Measurements from ENCODE around the gene TSC2.
"Not testable (repeated sequence)": the region's sequence is repeated elsewhere in the genome, so short reads cannot be mapped to it uniquely, and the experiment has no call there.

The TSC2 gene

DNA sequence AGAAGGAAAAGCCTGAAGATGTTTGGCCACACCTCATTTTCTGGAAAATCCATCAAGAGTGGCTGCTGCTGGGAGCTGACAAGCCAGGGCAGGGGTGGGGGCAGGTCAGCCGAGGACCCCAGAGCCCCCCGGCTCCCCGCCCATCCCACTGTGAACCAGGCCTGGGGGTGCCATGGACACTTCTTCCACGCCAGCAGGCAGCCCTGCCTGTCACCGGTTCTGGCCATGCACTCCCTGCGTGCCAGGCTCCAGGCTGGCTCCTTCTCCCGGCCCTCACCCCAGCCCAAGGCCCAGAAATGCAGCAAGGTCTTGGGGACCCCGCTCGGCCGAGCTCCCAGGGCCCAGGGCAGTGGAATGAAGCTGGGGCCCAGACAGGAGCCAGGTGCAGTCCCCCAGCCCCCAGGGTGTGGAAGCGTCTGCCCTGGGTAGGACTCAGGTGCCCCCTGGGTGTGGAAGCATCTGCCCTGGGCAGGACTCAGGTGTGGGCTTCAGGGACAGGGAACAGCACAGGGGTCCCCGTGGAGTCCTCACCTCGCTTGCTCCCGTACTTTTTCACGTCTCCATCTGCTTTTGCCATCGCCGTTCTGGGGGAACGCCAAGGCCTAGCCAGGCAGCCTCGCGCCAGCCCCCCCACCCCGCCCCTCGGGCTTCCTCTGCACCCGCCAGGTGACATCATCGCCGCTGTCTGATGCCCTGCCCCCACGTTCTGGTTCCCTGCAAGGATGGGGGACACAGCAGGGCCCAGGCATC is 75.3 kb downstream of the TSC2 start:
- not testable (repeated sequence) for DNase-seq (ENCODE audit: low spot score)

DNA sequence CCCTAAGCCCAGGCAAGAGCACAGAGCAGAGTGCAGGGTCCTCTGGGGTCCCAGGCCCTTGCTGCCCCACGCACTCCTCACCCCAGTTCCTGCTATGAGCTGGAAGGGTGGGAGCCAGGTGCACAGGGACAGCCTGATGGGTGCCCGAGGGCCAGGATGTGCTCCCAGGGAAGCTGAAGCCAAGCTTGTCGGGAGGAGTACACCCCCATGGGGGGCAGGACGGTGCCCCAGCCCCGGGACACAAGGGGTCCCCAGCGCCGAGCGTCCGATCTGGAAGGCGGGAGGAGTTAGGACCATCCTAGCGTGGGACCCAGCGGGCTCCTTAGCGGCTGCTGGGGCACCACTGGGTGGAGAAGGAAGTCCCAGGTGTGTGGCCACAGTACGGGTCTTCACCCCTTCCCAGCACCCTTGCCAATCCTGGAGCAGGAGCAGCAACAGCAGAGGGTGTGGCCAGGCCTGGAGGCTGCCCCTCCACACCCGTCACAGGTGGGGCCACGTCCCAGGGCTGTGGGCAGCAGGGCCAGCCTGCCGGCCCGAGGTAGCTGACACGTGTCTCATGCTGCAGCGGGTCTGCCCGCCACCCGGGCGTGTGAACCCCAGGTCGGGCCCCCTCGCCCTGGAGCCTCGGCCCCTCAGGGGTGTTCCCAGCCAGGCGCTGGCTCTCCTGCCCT is 76.1 kb downstream of the TSC2 start:
- not testable (repeated sequence) for DNase-seq (ENCODE audit: low spot score)

DNA sequence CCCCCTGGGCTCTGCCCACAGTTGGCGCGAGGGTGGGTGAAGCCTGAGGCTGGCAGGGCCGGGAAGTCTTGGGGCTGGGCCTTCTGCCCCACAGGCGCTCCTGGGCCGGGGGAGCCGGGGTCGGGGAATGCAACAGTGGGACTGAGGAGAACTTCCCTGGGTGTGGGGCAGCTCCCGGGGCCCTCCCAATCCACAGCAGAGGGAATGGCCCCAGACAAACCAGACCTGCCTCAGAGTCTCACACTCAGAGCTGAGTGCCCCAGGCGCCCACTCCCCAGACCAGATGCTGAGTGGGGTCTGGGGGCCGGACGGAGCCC is 76.5 kb downstream of the TSC2 start:
- DNase-seq (ENCODE audit: low spot score): not testable (repeated sequence)

DNA sequence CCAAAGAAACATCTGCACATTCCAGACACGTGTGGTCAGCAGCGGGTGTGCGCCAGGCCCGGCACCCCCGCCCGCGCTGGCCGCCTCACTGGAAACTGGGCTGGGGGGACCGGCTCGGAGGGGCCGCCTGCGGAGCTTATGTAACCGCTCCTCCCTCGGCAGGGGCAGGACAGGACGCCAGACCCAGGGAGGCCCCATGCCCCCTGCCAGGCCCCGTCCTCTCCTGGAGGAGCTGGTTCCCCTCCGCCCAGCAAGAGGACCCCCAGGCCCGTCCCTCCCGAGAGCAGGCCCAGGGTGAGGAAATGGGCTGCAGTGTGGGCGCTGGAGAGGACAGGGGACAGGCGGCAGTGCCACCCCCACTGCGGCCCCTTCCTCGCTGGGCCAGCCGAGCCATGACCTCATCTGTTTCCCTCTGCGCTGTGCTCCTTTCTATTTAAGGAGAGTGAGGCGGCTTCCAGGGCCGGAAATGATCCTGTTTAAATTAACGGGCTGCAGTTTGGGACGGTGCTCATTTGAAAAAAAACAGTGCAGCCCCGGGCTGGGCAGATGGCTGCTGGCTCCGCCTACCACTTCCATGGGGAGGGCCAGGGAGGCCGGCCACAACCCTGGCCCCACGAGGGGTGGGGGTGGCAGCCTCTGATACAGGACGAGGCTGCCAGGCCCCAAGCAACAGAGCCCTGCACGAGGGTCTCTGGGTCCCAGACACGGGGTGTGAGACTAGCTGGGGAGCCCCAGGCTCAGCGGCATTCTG is 77.1 kb downstream of the TSC2 start:
- DNase-seq (ENCODE audit: low spot score): peak; percentile 66

DNA sequence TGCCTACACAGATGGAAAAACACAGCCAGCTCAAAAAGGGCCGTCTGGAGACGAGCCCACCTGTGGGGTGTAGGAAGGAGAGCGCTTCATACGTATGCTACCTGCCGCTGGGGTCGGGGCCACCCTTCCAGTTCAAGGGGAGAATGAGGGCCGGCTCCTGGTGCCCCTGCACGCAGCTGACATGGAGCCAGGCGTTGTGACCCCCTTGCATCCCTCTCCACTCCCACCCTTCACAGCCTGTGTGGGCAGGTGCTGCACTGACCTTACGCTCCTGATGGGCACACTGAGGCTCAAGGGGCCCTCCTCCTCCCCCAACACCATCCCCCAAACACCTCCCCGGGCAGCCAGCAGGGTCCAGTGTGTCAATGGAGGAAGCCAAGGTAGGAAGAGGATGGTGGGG is 77.8 kb downstream of the TSC2 start:
- not testable (repeated sequence) for DNase-seq (ENCODE audit: low spot score)

DNA sequence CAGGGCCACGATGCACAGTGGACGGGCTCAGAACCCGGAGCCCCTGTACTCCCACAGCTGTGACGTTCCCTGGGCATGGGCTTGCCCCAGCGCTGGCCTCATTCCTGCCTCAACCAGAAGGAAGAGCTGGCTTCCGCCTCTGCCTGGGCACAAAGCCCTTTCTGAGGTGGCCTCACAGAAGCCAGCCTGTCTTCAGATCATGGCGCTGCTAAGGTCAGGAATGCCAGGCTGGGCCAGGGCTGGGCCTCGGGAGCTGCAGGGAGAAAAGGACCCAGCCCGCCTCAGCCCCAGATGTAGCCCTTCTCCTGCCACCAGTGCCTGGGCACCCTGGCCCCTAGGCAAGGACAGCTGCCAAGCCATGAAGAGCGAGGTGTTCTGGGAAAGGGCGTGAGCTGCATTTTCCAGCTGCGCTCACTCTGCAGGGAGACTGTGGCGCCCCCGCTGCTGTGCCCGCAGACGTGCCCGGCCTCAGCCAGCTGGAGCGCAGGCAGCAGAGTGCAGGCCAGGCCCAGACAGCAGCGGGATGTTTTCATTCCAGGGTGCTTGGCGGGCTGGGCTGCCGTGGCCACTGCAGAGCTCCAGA is 78.5 kb downstream of the TSC2 start:
- DNase-seq (ENCODE audit: low spot score): not testable (repeated sequence)

DNA sequence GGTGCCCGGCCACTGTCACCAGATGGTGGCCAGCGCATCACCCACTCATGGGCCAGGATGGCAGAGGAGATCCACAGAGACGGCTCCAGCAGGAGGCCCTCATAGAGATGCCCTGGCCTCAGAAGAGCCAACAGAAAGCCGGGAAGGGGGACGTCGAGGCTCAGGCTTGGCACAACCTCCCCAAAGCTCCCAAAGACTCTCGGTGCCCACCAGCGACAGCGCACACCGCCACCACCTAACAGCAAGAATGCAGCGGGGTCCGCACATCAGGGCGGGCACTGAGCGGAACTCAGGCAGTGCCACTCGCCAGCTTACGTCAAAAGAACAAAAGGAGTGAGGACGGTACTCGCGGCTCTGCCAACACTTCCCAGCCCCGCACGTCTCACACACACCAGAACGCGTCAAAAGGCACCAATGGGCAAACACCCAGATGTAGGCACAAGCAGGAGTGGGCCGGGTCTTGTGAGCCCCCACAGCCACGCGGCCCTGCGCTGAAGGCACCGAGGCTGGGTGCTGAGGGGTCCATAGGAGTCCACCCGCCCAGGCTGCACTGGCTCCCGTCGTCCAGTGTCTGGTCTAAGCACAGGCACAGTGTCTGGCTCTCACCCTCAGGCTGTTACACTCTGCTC is 79.3 kb downstream of the TSC2 start:
- DNase-seq (ENCODE audit: low spot score): not testable (repeated sequence)

DNA sequence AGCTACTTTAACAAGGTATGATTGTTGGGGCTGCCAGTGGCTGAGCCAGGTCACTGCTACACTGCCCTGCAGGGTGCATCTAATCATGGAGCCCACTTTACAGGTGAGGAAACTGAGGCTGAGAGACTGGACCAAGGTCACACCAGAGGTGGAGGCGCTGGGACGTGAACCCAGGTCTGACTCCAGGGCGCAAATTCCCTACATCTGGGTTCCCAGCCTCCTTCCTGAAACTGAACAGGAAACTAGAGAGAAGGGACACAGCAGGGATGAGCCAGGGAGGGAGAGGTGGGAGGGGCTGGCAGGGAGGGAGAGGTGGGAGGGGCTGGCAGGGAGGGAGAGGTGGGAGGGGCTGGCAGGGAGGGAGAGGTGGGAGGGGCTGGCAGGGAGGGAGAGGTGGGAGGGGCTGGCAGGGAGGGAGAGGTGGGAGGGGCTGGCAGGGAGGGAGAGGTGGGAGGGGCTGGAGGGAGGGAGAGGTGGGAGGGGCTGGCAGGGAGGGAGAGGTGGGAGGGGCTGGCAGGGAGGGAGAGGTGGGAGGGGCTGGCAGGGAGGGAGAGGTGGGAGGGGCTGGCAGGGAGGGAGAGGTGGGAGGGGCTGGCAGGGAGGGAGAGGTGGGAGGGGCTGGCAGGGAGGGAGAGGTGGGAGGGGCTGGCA is 80.0 kb downstream of the TSC2 start:
- DNase-seq (ENCODE audit: low spot score): not testable (repeated sequence)

DNA sequence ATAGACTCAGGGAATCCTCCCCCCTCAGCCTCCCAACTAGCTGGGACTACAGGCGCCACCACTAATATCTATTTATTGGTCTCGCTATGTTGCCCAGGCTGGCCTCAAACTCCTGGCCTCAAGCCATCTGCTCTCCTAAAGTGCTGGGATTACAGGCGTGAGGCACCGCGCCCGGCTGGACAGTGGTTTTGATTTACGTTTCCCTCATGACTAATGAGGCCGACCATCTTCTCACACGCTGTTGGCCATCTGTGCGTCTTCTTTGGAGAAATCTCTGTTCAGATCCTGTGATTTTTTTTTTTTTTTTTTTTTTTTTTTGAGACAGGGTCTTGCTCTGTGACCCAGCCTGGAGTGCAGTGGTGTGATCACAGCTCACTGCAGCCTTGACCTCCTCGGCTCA is 81.5 kb downstream of the TSC2 start:
- not testable (repeated sequence) for DNase-seq (ENCODE audit: low spot score)

DNA sequence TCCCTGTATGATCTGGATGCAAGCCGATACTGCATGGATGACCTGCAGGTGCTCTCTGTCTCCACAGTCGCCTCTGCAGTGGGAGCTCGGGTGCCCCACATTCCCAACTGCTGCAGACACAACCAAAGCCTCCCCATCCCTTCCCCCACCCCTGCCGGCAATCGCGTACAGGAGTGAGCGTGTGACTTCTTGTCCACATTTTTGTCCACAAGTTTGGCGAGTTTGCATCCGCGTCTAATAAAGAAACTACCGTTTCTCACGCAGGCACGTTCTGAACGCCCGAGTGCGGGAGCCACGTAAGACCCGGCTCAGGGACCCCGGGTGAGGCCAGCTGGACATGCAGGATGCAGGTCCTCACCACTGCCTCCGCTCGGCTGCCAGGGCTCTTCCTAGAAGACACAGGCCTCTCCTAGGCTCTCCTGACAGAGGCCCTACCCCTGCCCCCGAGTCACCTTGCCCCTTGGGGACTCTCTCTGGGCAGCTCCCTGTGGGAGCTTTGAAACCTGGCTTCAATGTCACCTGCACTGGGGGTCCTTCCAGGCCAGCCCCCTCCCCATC is 82.2 kb downstream of the TSC2 start:
- not testable (repeated sequence) for DNase-seq (ENCODE audit: low spot score)

DNA sequence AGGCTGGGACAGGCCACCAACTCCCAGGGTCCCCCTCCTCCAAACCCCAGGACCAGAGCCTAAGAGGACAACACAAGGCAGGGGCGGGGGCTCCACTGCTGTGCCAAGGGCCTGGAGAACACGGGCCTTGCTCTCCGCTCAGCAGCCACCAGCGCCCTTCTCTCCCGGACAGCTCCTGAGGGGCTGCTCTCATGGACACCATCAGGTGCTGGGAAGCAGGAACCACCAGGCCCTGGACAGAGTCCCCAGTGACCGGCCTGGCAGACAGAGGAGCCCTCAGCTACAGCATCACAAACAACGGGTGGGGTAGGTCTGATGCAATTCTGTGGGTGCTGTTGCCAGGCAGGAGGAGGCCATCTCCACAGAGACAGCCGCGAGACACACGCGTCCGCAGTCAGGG is 86.0 kb downstream of the TSC2 start:
- DNase-seq (ENCODE audit: low spot score): not testable (repeated sequence)

DNA sequence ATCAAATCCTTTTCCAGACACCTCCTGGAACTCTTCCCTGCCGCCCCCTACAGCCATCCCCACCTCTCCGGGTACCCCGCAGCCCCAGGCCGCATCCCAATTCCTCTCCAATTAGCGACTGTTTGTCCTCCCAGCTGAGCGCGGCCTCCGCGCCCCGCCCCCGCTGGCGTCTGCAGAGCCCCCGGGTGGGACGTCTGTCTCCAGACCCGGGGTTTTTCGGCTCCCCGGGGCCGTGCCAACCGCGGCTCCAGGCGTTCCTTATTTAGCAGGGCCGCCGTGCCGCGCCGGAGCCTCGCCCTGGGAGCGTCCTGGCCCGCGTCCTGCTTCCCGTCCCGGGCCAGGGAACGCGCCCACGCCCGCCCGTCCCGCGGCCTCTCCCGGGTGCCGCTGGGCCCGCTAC is 87.3 kb downstream of the TSC2 start:
- DNase-seq (ENCODE audit: low spot score): not testable (repeated sequence)

DNA sequence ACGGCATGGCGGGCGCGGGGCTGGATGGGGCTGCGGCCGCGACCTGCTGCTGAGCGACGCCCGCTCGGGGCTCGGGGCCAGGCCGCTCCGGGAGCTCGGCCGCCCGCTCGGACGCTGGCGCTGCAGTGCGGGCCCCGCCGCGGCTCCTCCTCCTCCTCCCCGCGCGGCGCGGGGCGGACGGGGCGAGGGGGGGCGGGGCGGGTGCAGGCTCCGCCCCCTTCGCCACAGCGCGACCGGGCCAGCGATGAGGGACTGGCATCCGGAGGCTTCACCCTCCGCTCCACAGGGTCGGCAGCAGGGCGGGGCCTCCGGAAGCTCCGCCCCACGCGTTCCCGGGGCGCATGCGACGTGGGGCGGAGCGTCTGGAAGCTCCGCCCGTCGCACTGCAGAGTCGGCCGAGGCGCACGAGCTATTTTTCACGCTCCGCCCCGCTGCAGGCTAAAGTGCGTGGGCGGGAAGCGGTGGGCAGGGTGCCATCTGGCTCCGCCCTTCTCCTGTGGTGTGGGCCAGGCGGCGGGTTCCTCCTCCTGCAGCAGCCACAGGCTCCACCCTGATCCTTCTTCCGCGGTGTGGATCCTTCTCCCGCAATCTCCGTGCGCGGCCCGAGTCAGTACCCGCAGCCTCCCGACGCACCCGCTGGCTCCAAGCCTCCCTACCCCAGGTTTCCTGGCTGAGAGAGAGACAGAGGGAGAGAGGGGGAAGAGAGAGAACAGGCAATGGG is 88.1 kb downstream of the TSC2 start, which contains the start of gene PKD1:
TSS of gene PKD1 (minus strand) at position 129 of the 721 bp plus-strand sequence. CDS start 209 bp downstream, outside the sequence.
- DNase-seq (ENCODE audit: low spot score): peak; percentile 75

Data from kidney capillary endothelial cell (primary cell).